ENCODE measurements around the gene MAX. TPM values are rescaled to one million over a fixed set of nuclear protein-coding genes. Genes with fewer than 3 reads are reported as not detected.

MAX gene
- total and polyA plus RNA-seq, 2 of the 4 experiments (the other 2 are of a cell fraction) = 45.2 to 51.8 TPM

DNA sequence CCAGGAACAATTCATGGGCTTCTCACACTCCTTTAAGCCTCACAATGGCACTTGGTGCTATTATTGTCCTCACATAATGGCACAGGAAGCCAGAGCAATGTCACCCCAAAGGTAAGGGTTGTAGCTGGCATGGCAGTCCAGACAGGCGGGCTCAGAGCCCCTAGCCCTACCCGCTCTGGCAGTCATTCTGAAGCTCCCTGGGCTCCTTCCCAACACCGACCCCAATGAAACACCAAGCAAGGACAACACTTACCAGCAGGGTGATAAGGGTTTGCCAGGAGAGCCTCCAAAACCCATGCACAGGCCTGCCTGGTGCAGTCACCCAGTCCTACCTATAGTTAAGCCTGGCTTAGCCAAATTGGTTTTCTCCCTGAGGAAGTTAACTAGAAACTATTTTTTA is 30.8 kb downstream of the MAX start:
- Histone ChIP-seq H3K18ac (ENCODE audit: low read depth, low read length) (no peak overlapping the region), H3K56ac (ENCODE audit: extremely low read depth, insufficient read depth, low read length) (no peak overlapping the region), H3K9me1 (ENCODE audit: insufficient read depth, low read length) (peaks cover 14% of the 10 kb centered on the region), H4K91ac (ENCODE audit: insufficient read depth, low read depth, low read length) (no peak overlapping the region), H3K36me3 (ENCODE audit: control insufficient read depth, insufficient read depth, low read length) (peaks cover 30% of the 10 kb centered on the region), H3K4me2 (ENCODE audit: low read depth, low read length) (no peak overlapping the region), H3K27me3 (ENCODE audit: control insufficient read depth, insufficient read depth, low read length) (no peaks in the 10 kb centered on the region), H2AFZ (replicated peaks; ENCODE audit: low read length, poor library complexity) (no peak overlapping the region), H4K20me1 (ENCODE audit: insufficient read depth, low read length) (peaks cover 10% of the 10 kb centered on the region), H3K4me3 (ENCODE audit: insufficient read depth, low read depth, low read length) (no peak overlapping the region), H3K23ac (ENCODE audit: low read depth, low read length) (no peak overlapping the region), H3K9me3 (ENCODE audit: control insufficient read depth, insufficient read depth, low read length) (no peaks in the 10 kb centered on the region), H2BK5ac (ENCODE audit: low read depth, low read length, poor library complexity, severe bottlenecking) (no peak overlapping the region), H3K27ac (ENCODE audit: insufficient read depth, low read length) (no peak overlapping the region), H3K4me1 (ENCODE audit: control insufficient read depth, insufficient read depth, low read length) (no peaks in the 10 kb centered on the region), H4K8ac (ENCODE audit: low read depth in 2 of 2, low read length in 2 of 2) (no peak overlapping the region), H3K4ac (ENCODE audit: low read depth, low read length) (no peak overlapping the region), H2AK5ac (ENCODE audit: low read depth, low read length) (no peak overlapping the region), H3K14ac (replicated peaks; ENCODE audit: low read depth, low read length) (no peak overlapping the region; the same call in 1 of the 2 replicates), H2BK120ac (ENCODE audit: low read depth, low read length) (no peak overlapping the region), H2AK9ac (replicated peaks; ENCODE audit: low read depth, low read length, poor library complexity) (no peak overlapping the region), H4K5ac (ENCODE audit: low read depth, low read length) (no peak overlapping the region), H2BK15ac (ENCODE audit: low read depth, low read length) (no peak overlapping the region), H3K9ac (ENCODE audit: low read depth, low read length) (no peak overlapping the region), H2BK20ac (ENCODE audit: low read depth, low read length) (no peak overlapping the region), H3K79me1 (ENCODE audit: low read depth in 1 of 2, low read length in 2 of 2) (peaks cover 0 to 31% of the 10 kb centered on the region in 2 experiments; a peak in 3 of 4 replicates)
- no peak for ATAC-seq (ENCODE audit: low read depth)
- no TSS peak for BruUV-seq (replicated peaks)
- ChIA-PET CTCF (no interaction called here), POLR2A (ENCODE audit: unreplicated experiment) (no interaction called here)
- in situ Hi-C loops (cut with MboI; ENCODE audit: low sequenced_read_pairs) = no loop called here
- intact Hi-C loops (cut with micrococcal nuclease) = no loop called here
- no peak for TF ChIP-seq RAD21 (IDR thresholded peaks at IDR 0.05; ENCODE audit: low read length)
- TF ChIP-seq BHLHE40 (IDR thresholded peaks at IDR 0.05; ENCODE audit: low read depth, low read length) = no peak
- TF ChIP-seq MAZ (IDR thresholded peaks at IDR 0.05; ENCODE audit: borderline replicate concordance, low read depth, low read length) = no peak
- TF ChIP-seq, protein P1, sequence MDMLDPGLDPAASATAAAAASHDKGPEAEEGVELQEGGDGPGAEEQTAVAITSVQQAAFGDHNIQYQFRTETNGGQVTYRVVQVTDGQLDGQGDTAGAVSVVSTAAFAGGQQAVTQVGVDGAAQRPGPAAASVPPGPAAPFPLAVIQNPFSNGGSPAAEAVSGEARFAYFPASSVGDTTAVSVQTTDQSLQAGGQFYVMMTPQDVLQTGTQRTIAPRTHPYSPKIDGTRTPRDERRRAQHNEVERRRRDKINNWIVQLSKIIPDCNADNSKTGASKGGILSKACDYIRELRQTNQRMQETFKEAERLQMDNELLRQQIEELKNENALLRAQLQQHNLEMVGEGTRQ (IDR thresholded peaks at IDR 0.05; ENCODE audit: low read depth, low read length) = no peak
- no peak for TF ChIP-seq MXI1 (IDR thresholded peaks at IDR 0.05; ENCODE audit: borderline replicate concordance, low read depth, low read length)
- TF ChIP-seq, protein P2, sequence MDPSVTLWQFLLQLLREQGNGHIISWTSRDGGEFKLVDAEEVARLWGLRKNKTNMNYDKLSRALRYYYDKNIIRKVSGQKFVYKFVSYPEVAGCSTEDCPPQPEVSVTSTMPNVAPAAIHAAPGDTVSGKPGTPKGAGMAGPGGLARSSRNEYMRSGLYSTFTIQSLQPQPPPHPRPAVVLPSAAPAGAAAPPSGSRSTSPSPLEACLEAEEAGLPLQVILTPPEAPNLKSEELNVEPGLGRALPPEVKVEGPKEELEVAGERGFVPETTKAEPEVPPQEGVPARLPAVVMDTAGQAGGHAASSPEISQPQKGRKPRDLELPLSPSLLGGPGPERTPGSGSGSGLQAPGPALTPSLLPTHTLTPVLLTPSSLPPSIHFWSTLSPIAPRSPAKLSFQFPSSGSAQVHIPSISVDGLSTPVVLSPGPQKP (IDR thresholded peaks at IDR 0.05; ENCODE audit: borderline replicate concordance, low read depth, low read length) = no peak
- TF ChIP-seq RFX5 (IDR thresholded peaks at IDR 0.05; ENCODE audit: low read depth, low read length) = no peak
- dilution Hi-C loops (cut with HindIII; ENCODE audit: low sequenced_read_pairs, unreplicated experiment) = no loop called here
- no peak for DNase-seq
- no CpG with 5 or more reads among the region's 3 CpGs for WGBS, 2 experiments (ENCODE audit: extremely low coverage in 2 of 2, insufficient read length in 1 of 2)

All from IMR-90 (cell line).